IMR-90 (cell line): ENCODE measurements around the gene CRCP. TPM values are rescaled to one million over a fixed set of nuclear protein-coding genes. Genes with fewer than 3 reads are reported as not detected.

Experiments
- ATAC-seq: fragments of 200-7000 bp; cut with Tn5 transposase; 2 replicates; pipeline ENCODE4 v1.9.1; 2020; ENCODE audit warnings: low read depth, mild to moderate bottlenecking, moderate library complexity
- BruUV-seq: library from RNA; stranded (reverse); fragments of 400-500 nt; replicated peaks from 2 replicates; lab custom pipeline; 2021; lab: Mats Ljungman, UMichigan
- CTCF ChIA-PET: fragments of 300-600 bp; formaldehyde crosslinking; extraction: SDS; loops from one replicate; lab custom pipeline; 2021; ENCODE audit warnings: antibody characterized with exemption; lab: Yijun Ruan, JAX
- POLR2A ChIA-PET: fragments of 300-600 bp; sonication (Branson Sonifier 250); formaldehyde crosslinking; loops from one replicate; lab custom pipeline; 2022; ENCODE audit warnings: antibody characterized with exemption; ENCODE audit not compliant: unreplicated experiment; lab: Charles Lee
- DNase-seq: peaks from one replicate; pipeline ENCODE4 v3.0.0; 2013
- H2AFZ ChIP-seq: replicated peaks from 2 replicates; pipeline ENCODE3; 2013; ENCODE audit warnings: low read length, mild to moderate bottlenecking; ENCODE audit not compliant: poor library complexity
- H2AK5ac ChIP-seq: 2 replicates; pipeline ENCODE4 v1.6.1; 2013; ENCODE audit warnings: low read depth, low read length, inconsistent platforms
- H2AK9ac ChIP-seq: replicated peaks from 2 replicates; pipeline ENCODE3; 2013; ENCODE audit warnings: mild to moderate bottlenecking, low read depth, low read length, moderate library complexity; ENCODE audit not compliant: poor library complexity
- H2BK120ac ChIP-seq: 2 replicates; pipeline ENCODE4 v1.6.1; 2013; ENCODE audit warnings: low read depth, low read length, inconsistent platforms
- H2BK15ac ChIP-seq: 3 replicates; pipeline ENCODE4 v1.6.1; 2013; ENCODE audit warnings: low read depth, low read length, inconsistent platforms
- H2BK20ac ChIP-seq: 2 replicates; pipeline ENCODE4 v1.6.1; 2013; ENCODE audit warnings: low read depth, mild to moderate bottlenecking, inconsistent platforms, low read length, moderate library complexity
- H2BK5ac ChIP-seq: 2 replicates; pipeline ENCODE4 v1.6.1; 2013; ENCODE audit warnings: mild to moderate bottlenecking, low read depth, low read length, inconsistent platforms; ENCODE audit not compliant: poor library complexity, severe bottlenecking
- H3K14ac ChIP-seq: replicated peaks from 2 replicates; pipeline ENCODE4 v1.6.1; 2013; ENCODE audit warnings: low read depth, low read length, inconsistent platforms
- H3K18ac ChIP-seq: 2 replicates; pipeline ENCODE4 v1.6.1; 2013; ENCODE audit warnings: low read depth, low read length, control low read depth
- H3K23ac ChIP-seq: 2 replicates; pipeline ENCODE4 v1.6.1; 2013; ENCODE audit warnings: low read depth, low read length, inconsistent platforms
- H3K27ac ChIP-seq: 2 replicates; pipeline ENCODE4 v1.5.1; 2013; ENCODE audit warnings: mild to moderate bottlenecking, control low read depth, low read length; ENCODE audit not compliant: insufficient read depth
- H3K27me3 ChIP-seq: 2 replicates; pipeline ENCODE4 v1.6.1; 2013; ENCODE audit warnings: low read length; ENCODE audit not compliant: control insufficient read depth, insufficient read depth
- H3K36me3 ChIP-seq: 2 replicates; pipeline ENCODE4 v1.6.1; 2013; ENCODE audit warnings: low read length, mixed read lengths; ENCODE audit not compliant: control insufficient read depth, insufficient read depth
- H3K4ac ChIP-seq: 2 replicates; pipeline ENCODE4 v1.6.1; 2013; ENCODE audit warnings: low read depth, low read length, inconsistent platforms
- H3K4me1 ChIP-seq: 2 replicates; pipeline ENCODE4 v1.6.1; 2013; ENCODE audit warnings: low read length, mixed read lengths; ENCODE audit not compliant: control insufficient read depth, insufficient read depth
- H3K4me2 ChIP-seq: 2 replicates; pipeline ENCODE4 v1.6.1; 2013; ENCODE audit warnings: low read depth, mild to moderate bottlenecking, control low read depth, low read length, moderate library complexity
- H3K4me3 ChIP-seq: 2 replicates; pipeline ENCODE4 v1.5.1; 2013; ENCODE audit warnings: low read depth, mild to moderate bottlenecking, control low read depth, low read length, moderate library complexity; ENCODE audit not compliant: insufficient read depth
- H3K56ac ChIP-seq: 2 replicates; pipeline ENCODE4 v1.6.1; 2013; ENCODE audit warnings: low read length, inconsistent platforms; ENCODE audit not compliant: insufficient read depth; ENCODE audit errors: extremely low read depth
- H3K79me1 ChIP-seq, 2 experiments: 2 replicates each; pipeline ENCODE4 v1.6.1; 2013; ENCODE audit warnings: low read length in 2 of 2, inconsistent platforms in 1 of 2, low read depth in 1 of 2
- H3K9ac ChIP-seq: 2 replicates; pipeline ENCODE4 v1.6.1; 2013; ENCODE audit warnings: low read depth, low read length, control low read depth
- H3K9me1 ChIP-seq: 2 replicates; pipeline ENCODE4 v1.6.1; 2013; ENCODE audit warnings: low read length, inconsistent platforms; ENCODE audit not compliant: insufficient read depth
- H3K9me3 ChIP-seq: 2 replicates; pipeline ENCODE4 v1.6.1; 2013; ENCODE audit warnings: low read length; ENCODE audit not compliant: control insufficient read depth, insufficient read depth
- H4K20me1 ChIP-seq: 2 replicates; pipeline ENCODE4 v1.6.1; 2013; ENCODE audit warnings: low read length, inconsistent platforms; ENCODE audit not compliant: insufficient read depth
- H4K5ac ChIP-seq: 2 replicates; pipeline ENCODE4 v1.6.1; 2013; ENCODE audit warnings: mild to moderate bottlenecking, low read depth, low read length, control low read depth
- H4K8ac ChIP-seq, 2 experiments: 2 replicates each; pipeline ENCODE4 v1.6.1; 2013; ENCODE audit warnings: low read depth in 2 of 2, low read length in 2 of 2, control low read depth in 1 of 2, inconsistent platforms in 1 of 2
- H4K91ac ChIP-seq: 2 replicates; pipeline ENCODE4 v1.6.1; 2013; ENCODE audit warnings: low read depth, low read length, inconsistent platforms; ENCODE audit not compliant: insufficient read depth
- CTCF ChIP-seq: conservative IDR thresholded peaks from 2 replicates; pipeline ENCODE4 v1.5.1; 2012; ENCODE audit warnings: mild to moderate bottlenecking, low read depth, low read length, improper control_type of control experiment
- RAD21 ChIP-seq: IDR thresholded peaks from 2 replicates; pipeline ENCODE4 v1.6.1; 2012; ENCODE audit warnings: low read length, improper control_type of control experiment
- WGBS, 2 experiments: methylation state at CpG; one replicate each; pipeline versions ENCODE4 v1.1.5 to v1.1.7; 2013; ENCODE audit warnings: missing lambda C conversion rate in 2 of 2; ENCODE audit not compliant: insufficient read length in 1 of 2; ENCODE audit errors: extremely low coverage in 2 of 2; 5-methylcytosine and 5-hydroxymethylcytosine counted together
- dilution Hi-C: fragments of 300-500 bp; cut with HindIII; formaldehyde crosslinking; loops from one replicate; pipeline ENCODE4 v1.14.3; 2018; ENCODE audit warnings: low sequenced_read_pairs; ENCODE audit not compliant: unreplicated experiment
- in situ Hi-C: fragments of 300-500 bp; cut with MboI; formaldehyde crosslinking; loops from 3 replicates; pipeline ENCODE4 v1.14.3; 2019; ENCODE audit warnings: low sequenced_read_pairs, inconsistent platforms, mixed read lengths
- intact Hi-C: fragments of 100-400 bp; cut with micrococcal nuclease; formaldehyde crosslinking; loops from 2 replicates; pipeline ENCODE4 v1.10.0; 2022
- polyA plus RNA-seq, 3 experiments: library from polyadenylated mRNA; depleted of rRNA; stranded (reverse); fragments of >200 nt; gene quantifications; 2 replicates each; pipeline ENCODE4 v1.2.3, GENCODE V29; 2012; ENCODE audit warnings: low replicate concordance in 1 of 3
- total RNA-seq: library from RNA; depleted of rRNA; stranded (reverse); fragments of >200 nt; gene quantifications from 2 replicates; pipeline ENCODE4 v1.2.3, GENCODE V29; 2012

CRCP gene
- total and polyA plus RNA-seq, 2 of the 4 experiments (the other 2 are of a cell fraction) = 22.9 to 37.5 TPM

GRCh38 chr7:66162622-66163021 lies 48.0 kb downstream of the CRCP start:
- no peaks in the 10 kb centered on the region for H4K20me1 ChIP-seq
- WGBS, 2 experiments = no CpG with 5 or more reads among the region's 4 CpGs

More at GRCh38 chr7:66162622-66163021, 48.0 kb downstream of the CRCP start:
- Histone ChIP-seq H3K4me1 (peaks cover 3% of the 10 kb centered on the region), H3K27ac (no peak overlapping the region), H3K9me1 (no peaks in the 10 kb centered on the region), H3K56ac (no peak overlapping the region), H2BK5ac (no peak overlapping the region), H3K9ac (no peak overlapping the region), H2AK5ac (no peak overlapping the region), H2BK120ac (no peak overlapping the region), H4K91ac (no peak overlapping the region), H3K14ac (no peak overlapping the region), H3K4me2 (no peak overlapping the region), H2BK15ac (no peak overlapping the region), H2AK9ac (no peak overlapping the region), H3K23ac (no peak overlapping the region), H4K8ac (no peak overlapping the region), H3K79me1 (no peaks in the 10 kb centered on the region), H2BK20ac (no peak overlapping the region), H3K4ac (no peak overlapping the region), H3K18ac (no peak overlapping the region), H3K9me3 (peaks cover 12% of the 10 kb centered on the region), H4K5ac (no peak overlapping the region), H2AFZ (no peak overlapping the region), H3K4me3 (no peak overlapping the region), H3K27me3 (no peaks in the 10 kb centered on the region), H3K36me3 (peaks cover 9% of the 10 kb centered on the region)
- DNase-seq = no peak
- no peak for TF ChIP-seq RAD21
- TF ChIP-seq CTCF = no peak
- no TSS peak for BruUV-seq
- CTCF ChIA-PET = no interaction called here
- in situ Hi-C loops = no loop called here
- no peak for ATAC-seq
- POLR2A ChIA-PET = no interaction called here
- dilution Hi-C loops = no loop called here
- intact Hi-C loops = no loop called here
